GM18508 (cell line): ENCODE measurements around the gene KCNQ1.

Source experiments
- ATAC-seq: cut with Tn5 transposase; IDR thresholded peaks from one replicate; pipeline ENCODE4 v1.9.1; 2021; ENCODE audit warnings: moderate number of reproducible peaks; ENCODE audit not compliant: insufficient read depth, unreplicated experiment

Gene KCNQ1

GRCh38 chr11:2453436-2453835, 8.6 kb downstream of the KCNQ1 start:
- no peak for ATAC-seq

- ATAC-seq, result no peak
Observed at GRCh38 chr11:2458321-2458720, 13.5 kb downstream of the KCNQ1 start.

- ATAC-seq, result no peak
Observed at GRCh38 chr11:2459016-2459725, 14.4 kb downstream of the KCNQ1 start.

GRCh38 chr11:2459796-2460531, 15.2 kb downstream of the KCNQ1 start:
- ATAC-seq, result no peak

- ATAC-seq, result no peak
Observed at GRCh38 chr11:2460540-2461252, 15.9 kb downstream of the KCNQ1 start.

GRCh38 chr11:2461253-2461955, 16.6 kb downstream of the KCNQ1 start:
- no peak for ATAC-seq

GRCh38 chr11:2461956-2462542, 17.2 kb downstream of the KCNQ1 start:
- ATAC-seq, result no peak

- no peak for ATAC-seq
Observed at GRCh38 chr11:2462543-2462985, 17.8 kb downstream of the KCNQ1 start.

- ATAC-seq, result no peak
Observed at GRCh38 chr11:2462986-2463765, 18.4 kb downstream of the KCNQ1 start.

GRCh38 chr11:2463766-2464277, 19.0 kb downstream of the KCNQ1 start:
- no peak for ATAC-seq

- ATAC-seq, result no peak
Observed at GRCh38 chr11:2464451-2465165, 19.8 kb downstream of the KCNQ1 start.

- ATAC-seq, result no peak
Observed at GRCh38 chr11:2465202-2466068, 20.6 kb downstream of the KCNQ1 start.

GRCh38 chr11:2466069-2466801, 21.4 kb downstream of the KCNQ1 start:
- ATAC-seq, result no peak

- no peak for ATAC-seq
Observed at GRCh38 chr11:2466869-2467694, 22.3 kb downstream of the KCNQ1 start.

GRCh38 chr11:2467695-2468055, 22.9 kb downstream of the KCNQ1 start:
- no peak for ATAC-seq
